ENCODE results near the gene GABRB1.

Gene GABRB1

DNA sequence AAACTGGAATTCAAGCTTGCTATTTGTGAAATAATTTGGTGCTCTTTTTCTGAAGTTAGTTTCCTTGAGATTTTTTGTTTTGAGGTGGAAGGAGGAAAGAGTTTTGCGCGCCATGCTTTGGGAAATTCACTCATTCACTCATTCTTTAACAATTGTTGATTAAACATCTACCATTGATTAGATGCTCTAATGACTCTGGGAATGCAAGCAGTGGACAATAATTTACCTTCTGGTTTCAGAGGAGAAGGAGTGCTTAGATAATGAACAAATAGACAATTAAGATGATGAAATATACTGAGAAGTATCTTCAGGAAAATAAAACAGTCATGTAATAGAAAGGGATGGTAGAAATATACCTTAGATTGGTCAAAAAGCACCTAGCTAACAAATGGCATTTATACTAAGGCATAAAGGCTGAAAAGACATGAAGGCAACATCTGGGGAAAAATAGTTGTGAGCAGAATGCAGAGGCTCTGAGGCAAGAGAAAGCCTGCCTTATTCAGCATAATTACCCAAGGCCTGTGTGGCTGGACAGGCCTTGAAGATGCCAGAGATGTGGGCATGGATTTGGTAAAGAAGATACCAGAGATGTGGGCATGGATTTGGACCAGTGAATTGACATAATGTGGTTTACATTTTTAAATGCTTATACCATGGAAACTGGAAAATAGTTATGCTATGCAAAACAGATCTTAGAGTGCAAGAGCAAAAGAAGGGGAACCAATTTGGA is 434.9 kb downstream of the GABRB1 start:
- Histone ChIP-seq H3K9ac (ENCODE audit: low read depth, low read length) (no peak overlapping the region), H3K9me3 (ENCODE audit: control insufficient read depth, insufficient read depth, low read length) (no peaks in the 10 kb centered on the region), H3K36me3 (ENCODE audit: insufficient read depth, low read length) (no peaks in the 10 kb centered on the region), H3K4me1 (ENCODE audit: insufficient read depth, low read length) (no peaks in the 10 kb centered on the region)

DNA sequence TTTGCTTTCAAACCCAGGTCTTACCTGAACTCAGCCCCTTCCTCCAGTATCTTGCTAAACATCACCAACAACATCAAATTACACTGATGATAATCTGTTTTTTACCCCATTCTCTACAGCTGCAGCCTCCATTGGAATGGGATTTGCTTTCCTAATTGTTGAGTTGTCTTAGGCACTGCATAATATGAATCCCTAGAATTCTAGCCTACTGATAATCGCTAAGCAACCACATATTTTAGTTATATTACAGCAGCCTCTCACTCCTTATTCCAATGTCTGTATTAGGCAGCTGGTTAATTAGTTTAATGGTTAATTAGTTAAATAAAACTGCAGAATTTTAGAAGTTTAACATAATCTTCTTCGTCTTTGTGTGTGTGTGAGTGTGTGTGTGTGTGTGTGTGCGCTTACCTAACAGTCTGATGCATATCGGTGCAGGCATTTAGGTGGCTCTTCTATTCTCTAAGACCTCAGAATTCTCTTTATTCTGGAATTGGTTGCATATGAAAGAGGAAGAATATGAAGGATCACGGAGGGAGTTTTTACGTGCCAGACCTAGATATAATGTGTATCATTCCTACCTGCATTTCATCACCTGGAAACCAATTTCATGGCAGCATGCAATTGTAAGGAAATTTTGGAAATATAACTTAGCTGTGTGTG is 437.5 kb downstream of the GABRB1 start:
- H3K9me3 ChIP-seq (ENCODE audit: control insufficient read depth, insufficient read depth, low read length), result no peaks in the 10 kb centered on the region
- H3K9ac ChIP-seq (ENCODE audit: low read depth, low read length), result no peak overlapping the region
- H3K4me1 ChIP-seq (ENCODE audit: insufficient read depth, low read length), result no peaks in the 10 kb centered on the region
- H3K36me3 ChIP-seq (ENCODE audit: insufficient read depth, low read length), result no peaks in the 10 kb centered on the region

DNA sequence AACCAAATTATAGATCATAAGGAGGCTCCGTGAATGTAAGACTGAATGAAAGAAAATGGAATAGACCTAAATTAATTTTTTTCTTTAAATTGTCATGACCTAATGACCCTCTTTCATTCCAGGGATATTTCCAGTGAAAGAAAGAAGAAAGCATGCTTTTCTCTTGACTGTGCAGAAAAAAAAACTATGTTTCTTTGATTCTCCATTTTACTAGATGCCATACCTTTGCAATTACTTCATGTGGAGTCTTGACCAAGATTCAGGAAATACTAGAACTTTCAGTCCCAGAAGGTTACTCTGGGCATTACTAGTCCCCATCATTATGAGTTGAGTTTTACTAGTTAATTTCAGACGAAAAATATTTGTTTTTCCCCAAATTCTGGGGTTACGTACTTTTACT is 438.6 kb downstream of the GABRB1 start:
- H3K9ac ChIP-seq (ENCODE audit: low read depth, low read length), result no peak overlapping the region
- H3K4me1 ChIP-seq (ENCODE audit: insufficient read depth, low read length), result no peaks in the 10 kb centered on the region
- no peaks in the 10 kb centered on the region for H3K36me3 ChIP-seq (ENCODE audit: insufficient read depth, low read length)
- H3K9me3 ChIP-seq (ENCODE audit: control insufficient read depth, insufficient read depth, low read length), result no peaks in the 10 kb centered on the region

- H3K9ac ChIP-seq (ENCODE audit: low read depth, low read length), result no peak overlapping the region
- H3K4me1 ChIP-seq (ENCODE audit: insufficient read depth, low read length), result no peaks in the 10 kb centered on the region
- no peaks in the 10 kb centered on the region for H3K36me3 ChIP-seq (ENCODE audit: insufficient read depth, low read length)
- no peaks in the 10 kb centered on the region for H3K9me3 ChIP-seq (ENCODE audit: control insufficient read depth, insufficient read depth, low read length)
Observed at GRCh38 chr4:47471064-47471463, 439.7 kb downstream of the GABRB1 start.

DNA sequence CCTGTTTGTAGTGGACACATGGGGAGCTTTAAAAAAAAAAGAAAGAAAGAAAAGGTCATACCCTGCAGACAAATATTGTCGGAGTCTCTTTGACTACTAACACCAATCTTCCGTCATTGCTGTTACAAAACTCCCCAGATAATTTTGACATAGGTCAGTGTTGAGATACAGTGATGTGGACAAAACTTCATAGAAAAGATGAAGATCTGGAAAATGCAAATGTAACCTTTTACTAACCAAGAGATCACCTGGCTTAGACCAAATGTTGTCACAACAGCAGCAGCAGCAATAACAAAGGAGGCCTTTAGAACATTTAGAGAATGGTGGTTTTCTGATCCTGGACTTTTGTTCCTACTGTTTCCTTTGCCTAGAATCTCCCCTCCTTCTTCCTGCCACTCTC is 440.2 kb downstream of the GABRB1 start:
- no peaks in the 10 kb centered on the region for H3K9me3 ChIP-seq (ENCODE audit: control insufficient read depth, insufficient read depth, low read length)
- no peaks in the 10 kb centered on the region for H3K4me1 ChIP-seq (ENCODE audit: insufficient read depth, low read length)

DNA sequence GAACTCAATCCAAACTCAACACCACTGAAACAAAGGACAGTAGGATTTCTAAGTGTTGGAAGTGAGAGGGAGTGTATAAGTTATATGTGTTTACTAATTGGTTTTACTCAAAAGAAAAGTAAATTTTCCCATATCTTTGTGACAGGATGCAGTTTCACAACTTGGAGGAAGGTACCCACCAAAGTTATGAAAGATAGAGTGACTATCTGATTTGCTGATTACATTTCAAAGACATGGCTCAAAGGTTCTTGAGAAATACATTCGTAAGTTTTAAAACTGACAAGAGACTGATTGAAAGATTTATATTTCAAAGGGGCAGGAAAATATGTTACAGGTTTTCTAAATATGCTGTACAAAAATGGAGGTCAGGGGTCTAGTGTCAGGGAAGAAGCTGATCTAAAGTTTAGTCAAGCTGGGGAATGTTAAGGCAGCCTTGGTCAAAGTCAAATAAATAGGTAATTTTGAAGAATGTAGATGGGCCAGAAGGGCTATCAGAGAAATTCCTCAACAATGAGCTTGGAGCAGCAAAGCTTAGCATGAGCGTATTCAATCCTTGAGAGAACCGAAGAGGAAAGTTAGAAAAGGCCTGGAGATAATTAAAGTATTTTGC is 441.9 kb downstream of the GABRB1 start:
- Histone ChIP-seq H3K36me3 (ENCODE audit: insufficient read depth, low read length) (no peaks in the 10 kb centered on the region), H3K9me3 (ENCODE audit: control insufficient read depth, insufficient read depth, low read length) (no peaks in the 10 kb centered on the region), H3K4me1 (ENCODE audit: insufficient read depth, low read length) (no peaks in the 10 kb centered on the region), H3K9ac (ENCODE audit: low read depth, low read length) (no peak overlapping the region)

More for the DNA sequence above, 440.2 kb downstream of the GABRB1 start:
- H3K9ac ChIP-seq (ENCODE audit: low read depth, low read length), result no peak overlapping the region
- H3K36me3 ChIP-seq (ENCODE audit: insufficient read depth, low read length), result no peaks in the 10 kb centered on the region

DNA sequence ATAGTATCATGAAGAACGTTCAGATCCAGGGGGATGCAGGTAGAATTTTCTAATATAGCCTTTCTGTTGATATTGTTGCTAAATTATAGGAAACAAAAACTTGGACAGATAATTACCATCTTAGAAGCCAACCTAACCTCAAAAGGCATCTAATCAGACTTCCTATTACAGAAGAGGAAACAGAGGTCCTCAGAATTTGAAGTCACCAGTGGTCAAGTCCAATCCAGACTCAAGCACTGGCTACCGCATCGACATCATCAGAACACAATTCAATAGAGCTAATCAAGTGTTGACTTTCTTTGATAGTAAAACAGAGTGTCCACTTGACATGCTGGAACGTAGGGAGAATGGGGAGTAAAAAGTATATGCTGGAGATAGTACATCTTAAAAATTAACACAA is 443.4 kb downstream of the GABRB1 start:
- H3K36me3 ChIP-seq (ENCODE audit: insufficient read depth, low read length), result no peaks in the 10 kb centered on the region
- H3K9ac ChIP-seq (ENCODE audit: low read depth, low read length), result no peak overlapping the region
- no peaks in the 10 kb centered on the region for H3K4me1 ChIP-seq (ENCODE audit: insufficient read depth, low read length)
- H3K9me3 ChIP-seq (ENCODE audit: control insufficient read depth, insufficient read depth, low read length), result no peaks in the 10 kb centered on the region

GRCh38 chr4:47475411-47475810 is 444.0 kb downstream of the GABRB1 start:
- Histone ChIP-seq H3K36me3 (ENCODE audit: insufficient read depth, low read length) (no peaks in the 10 kb centered on the region), H3K4me1 (ENCODE audit: insufficient read depth, low read length) (no peaks in the 10 kb centered on the region), H3K9me3 (ENCODE audit: control insufficient read depth, insufficient read depth, low read length) (no peaks in the 10 kb centered on the region), H3K9ac (ENCODE audit: low read depth, low read length) (no peak overlapping the region)

Data from ES-I3 (cell line).